OCI-LY7 (cell line): Measurements from ENCODE around the gene CRIP3. TPM values are rescaled to one million over a fixed set of nuclear protein-coding genes. Genes with fewer than 3 reads are reported as not detected.

Source experiments
- BruUV-seq: library from RNA; stranded (reverse); fragments of 400-500 nt; replicated peaks from 2 replicates; lab custom pipeline; 2021; lab: Mats Ljungman, UMichigan
- CTCF ChIA-PET: fragments of 300-600 bp; sonication (Branson Sonifier 250); formaldehyde crosslinking; loops from one replicate; lab custom pipeline; 2022; ENCODE audit warnings: antibody characterized with exemption; ENCODE audit not compliant: unreplicated experiment; lab: Charles Lee
- POLR2A ChIA-PET: fragments of 300-600 bp; sonication (Branson Sonifier 250); formaldehyde crosslinking; loops from one replicate; lab custom pipeline; 2022; ENCODE audit warnings: antibody characterized with exemption; lab: Charles Lee
- DNase-seq: peaks from one replicate; pipeline ENCODE4 v3.0.0-alpha.2; 2015; ENCODE audit warnings: low spot score
- H2AFZ ChIP-seq: fragments of 200-600 bp; sonication (generic), shearing (Covaris generic); 2 replicates; pipeline ENCODE4 v1.6.1; 2014; ENCODE audit warnings: mild to moderate bottlenecking, antibody characterized with exemption, low read length, moderate library complexity
- H3K27ac ChIP-seq: fragments of 200-600 bp; sonication (generic); 2 replicates; pipeline ENCODE4 v1.5.1; 2014; ENCODE audit warnings: mixed run types, low read depth, mild to moderate bottlenecking, moderate library complexity, low read length, inconsistent platforms; ENCODE audit not compliant: poor library complexity, severe bottlenecking
- H3K36me3 ChIP-seq: fragments of 200-600 bp; sonication (generic); 2 replicates; pipeline ENCODE4 v1.6.1; 2014; ENCODE audit warnings: mild to moderate bottlenecking, antibody characterized with exemption, low read length, moderate library complexity, mixed read lengths; ENCODE audit not compliant: insufficient read depth
- H3K4me1 ChIP-seq: fragments of 200-600 bp; sonication (generic); 2 replicates; pipeline ENCODE4 v1.5.1; 2014; ENCODE audit warnings: mild to moderate bottlenecking, low read length; ENCODE audit not compliant: insufficient read depth, poor library complexity, severe bottlenecking
- H3K4me2 ChIP-seq: fragments of 200-600 bp; sonication (generic); 2 replicates; pipeline ENCODE4 v1.6.1; 2014; ENCODE audit warnings: mild to moderate bottlenecking, low read length
- H3K4me3 ChIP-seq: fragments of 200-600 bp; sonication (generic); 2 replicates; pipeline ENCODE4 v1.5.1; 2014; ENCODE audit warnings: mild to moderate bottlenecking, low read depth, low read length; ENCODE audit not compliant: poor library complexity, severe bottlenecking
- H3K79me2 ChIP-seq: fragments of 200-600 bp; sonication (generic); 2 replicates; pipeline ENCODE4 v1.6.1; 2016; ENCODE audit warnings: low read depth, mild to moderate bottlenecking, low read length, moderate library complexity, mixed read lengths; ENCODE audit not compliant: insufficient read depth
- H3K9me2 ChIP-seq: fragments of 200-600 bp; sonication (generic); 2 replicates; pipeline ENCODE4 v1.6.1; 2016; ENCODE audit warnings: mild to moderate bottlenecking, low read length, mixed read lengths; ENCODE audit not compliant: insufficient read depth
- H3K9me3 ChIP-seq: fragments of 200-600 bp; sonication (generic); 2 replicates; pipeline ENCODE4 v1.6.1; 2014; ENCODE audit warnings: mild to moderate bottlenecking, mixed run types, low read length, mixed read lengths
- H4K20me1 ChIP-seq: fragments of 200-600 bp; sonication (generic); 2 replicates; pipeline ENCODE4 v1.6.1; 2014; ENCODE audit warnings: mild to moderate bottlenecking, antibody characterized with exemption, low read length, moderate library complexity, mixed read lengths; ENCODE audit not compliant: insufficient read depth
- CTCF ChIP-seq: fragments of 200-600 bp; sonication (generic); conservative IDR thresholded peaks from 2 replicates; pipeline ENCODE4 v1.5.1; 2014; ENCODE audit warnings: mild to moderate bottlenecking, antibody characterized with exemption, low read length, moderate library complexity, mixed read lengths
- EZH2phosphoT487 ChIP-seq: fragments of 200-600 bp; sonication (generic); IDR thresholded peaks from 2 replicates; pipeline ENCODE4 v1.6.1; 2018; ENCODE audit warnings: low read depth, borderline replicate concordance, mild to moderate bottlenecking, mixed run types, antibody characterized with exemption, low read length, moderate library complexity, mixed read lengths
- intact Hi-C: fragments of 100-400 bp; cut with micrococcal nuclease; formaldehyde crosslinking; loops from one replicate; pipeline ENCODE4 v1.10.0; 2022; ENCODE audit not compliant: unreplicated experiment
- total RNA-seq, 2 experiments: library from RNA; depleted of rRNA in 1 of 2; stranded (reverse); fragments of >200 nt in 1 of 2; shearing (Covaris generic) in 1 of 2; gene quantifications; 2 replicates each; pipeline ENCODE4 v1.2.3, GENCODE V29; 2014 to 2022

Gene CRIP3
- total RNA-seq, 2 experiments from 2014 or later: 1.7 to 2.9 TPM

- no peak for DNase-seq
- Histone ChIP-seq H3K4me1 (peaks cover 8% of the 10 kb centered on the region), H4K20me1 (no peaks in the 10 kb centered on the region), H3K4me3 (no peak overlapping the region), H3K79me2 (no peaks in the 10 kb centered on the region), H3K36me3 (no peaks in the 10 kb centered on the region), H2AFZ (no peak overlapping the region), H3K27ac (no peak overlapping the region), H3K4me2 (no peak overlapping the region), H3K9me2 (no peaks in the 10 kb centered on the region), H3K9me3 (no peaks in the 10 kb centered on the region)
- intact Hi-C loops: no loop called here
- CTCF ChIA-PET: no interaction called here
- TF ChIP-seq CTCF (no peak), EZH2phosphoT487 (no peak)
- POLR2A ChIA-PET: interaction anchor here (1.3 kb wide), 1 partner anchor 90 kb away, joined by 3 read pairs; no protein-coding TSS in a partner anchor
- BruUV-seq: no TSS peak
Observed at GRCh38 chr6:43298565-43299337, 9.9 kb downstream of the CRIP3 start.

GRCh38 chr6:43297644-43298564 lies 10.7 kb downstream of the CRIP3 start, which contains the start of gene SLC22A7:
TSS of gene SLC22A7 (plus strand) at chr6:43298260. CDS start at chr6:43298359, 99 bp downstream.
- ChIA-PET POLR2A (interaction anchor here (1.3 kb wide), 1 partner anchor 91 kb away, joined by 3 read pairs; no protein-coding TSS in a partner anchor), CTCF (no interaction called here)
- H3K9me2 ChIP-seq: no peaks in the 10 kb centered on the region
- no TSS peak for BruUV-seq
- H3K27ac ChIP-seq: no peak within 1 kb of the TSS
- H3K9me3 ChIP-seq: no peaks in the 10 kb centered on the region
- TF ChIP-seq EZH2phosphoT487 (no peak), CTCF (no peak)
- intact Hi-C loops: no loop called here
- peaks cover 8% of the 10 kb centered on the region for H3K4me1 ChIP-seq
- H2AFZ ChIP-seq: no peak within 1 kb of the TSS
- no peak within 1 kb of the TSS for H3K4me2 ChIP-seq
- no peak for DNase-seq
- no peaks in the 10 kb centered on the region for H4K20me1 ChIP-seq
- no peaks in the 10 kb centered on the region for H3K36me3 ChIP-seq
- H3K79me2 ChIP-seq: no peaks in the 10 kb centered on the region
- H3K4me3 ChIP-seq: no peak within 1 kb of the TSS
